ENCODE measurements around the gene LRRC4C.

The LRRC4C gene

GRCh38 chr11:41206388-41206787 lies 253.1 kb downstream of the LRRC4C start:
- H3K4me3 ChIP-seq (ENCODE audit: low read length): no peak overlapping the region
- DNase-seq (ENCODE audit: low read depth): no peak
- no peak for TF ChIP-seq CTCF (conservative IDR thresholded peaks at IDR 0.05; ENCODE audit: low read length)

GRCh38 chr11:41201156-41201555 lies 258.3 kb downstream of the LRRC4C start:
- DNase-seq (ENCODE audit: low read depth): no peak

GRCh38 chr11:41190437-41191082 lies 268.9 kb downstream of the LRRC4C start:
- H3K4me3 ChIP-seq (ENCODE audit: low read length): no peak overlapping the region
- DNase-seq (ENCODE audit: low read depth): no peak
- TF ChIP-seq CTCF (conservative IDR thresholded peaks at IDR 0.05; ENCODE audit: low read length): no peak

More at GRCh38 chr11:41201156-41201555, 258.3 kb downstream of the LRRC4C start:
- peak; percentile 33 for TF ChIP-seq CTCF (conservative IDR thresholded peaks at IDR 0.05; ENCODE audit: low read length)
- H3K4me3 ChIP-seq (ENCODE audit: low read length): no peak overlapping the region

- H3K4me3 ChIP-seq (ENCODE audit: low read length): no peak overlapping the region
- TF ChIP-seq CTCF (conservative IDR thresholded peaks at IDR 0.05; ENCODE audit: low read length): no peak
- no peak for DNase-seq (ENCODE audit: low read depth)
Measured at GRCh38 chr11:41189701-41190436, 269.6 kb downstream of the LRRC4C start.

- no peak for TF ChIP-seq CTCF (conservative IDR thresholded peaks at IDR 0.05; ENCODE audit: low read length)
- no peak overlapping the region for H3K4me3 ChIP-seq (ENCODE audit: low read length)
- DNase-seq (ENCODE audit: low read depth): no peak
Measured at GRCh38 chr11:41177791-41178190, 281.7 kb downstream of the LRRC4C start.

- TF ChIP-seq CTCF (conservative IDR thresholded peaks at IDR 0.05; ENCODE audit: low read length): no peak
- no peak overlapping the region for H3K4me3 ChIP-seq (ENCODE audit: low read length)
- DNase-seq (ENCODE audit: low read depth): no peak
Measured at GRCh38 chr11:41175304-41175972, 284.0 kb downstream of the LRRC4C start.

All from AG10803 (cell line).